Stimulated activated CD4-positive, alpha-beta T cell treated with anti-CD3 and anti-CD28 coated beads, Interleukin-15, amount 100 ng/mL, for 24 hours (primary cell): Measurements from ENCODE around the gene ARFRP1.
A peak's percentile ranks its signal among the peaks of the same experiment; 100 is the strongest.

Experiments used
- DNase-seq: peaks from one replicate; pipeline ENCODE4 v3.0.0-alpha.2; 2020

The ARFRP1 gene

DNA sequence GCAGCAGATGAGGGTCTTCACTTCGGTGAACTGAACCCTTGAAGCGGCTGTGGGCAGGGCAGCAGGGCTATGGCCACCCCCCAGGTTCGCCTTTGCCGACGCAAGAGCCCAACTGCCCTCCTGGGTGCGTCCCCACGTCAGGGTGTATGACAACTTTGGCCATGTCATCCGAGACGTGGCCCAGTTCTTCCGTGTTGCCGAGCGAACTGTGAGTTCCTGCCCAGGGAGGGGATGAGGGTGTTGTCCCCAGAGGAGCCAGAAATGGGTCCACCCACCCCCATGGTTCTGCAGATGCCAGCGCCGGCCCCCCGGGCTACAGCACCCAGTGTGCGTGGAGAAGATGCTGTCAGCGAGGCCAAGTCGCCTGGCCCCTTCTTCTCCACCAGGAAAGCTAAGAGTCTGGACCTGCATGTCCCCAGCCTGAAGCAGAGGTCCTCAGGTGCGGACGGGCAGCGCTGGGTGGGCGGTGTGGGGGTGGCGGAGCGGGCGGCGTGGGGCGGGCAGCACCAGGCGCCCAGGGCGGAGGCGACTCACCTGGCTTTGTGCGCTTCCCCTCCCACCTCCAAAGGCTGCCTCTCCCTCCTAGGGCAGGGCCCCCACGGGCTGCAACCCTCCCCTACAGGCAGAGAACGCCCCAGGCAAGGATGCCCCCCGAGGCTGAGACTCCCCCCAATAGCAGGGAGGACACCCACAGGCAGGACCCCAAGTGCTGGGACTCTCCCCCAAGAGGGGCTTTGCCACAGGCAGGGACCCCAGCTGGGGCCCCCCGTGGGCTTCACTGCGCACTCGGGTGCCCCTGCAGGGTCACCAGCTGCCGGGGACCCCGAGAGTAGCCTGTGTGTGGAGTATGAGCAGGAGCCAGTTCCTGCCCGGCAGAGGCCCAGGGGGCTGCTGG is 17.5 kb downstream of the ARFRP1 start:
- DNase-seq: no peak

DNA sequence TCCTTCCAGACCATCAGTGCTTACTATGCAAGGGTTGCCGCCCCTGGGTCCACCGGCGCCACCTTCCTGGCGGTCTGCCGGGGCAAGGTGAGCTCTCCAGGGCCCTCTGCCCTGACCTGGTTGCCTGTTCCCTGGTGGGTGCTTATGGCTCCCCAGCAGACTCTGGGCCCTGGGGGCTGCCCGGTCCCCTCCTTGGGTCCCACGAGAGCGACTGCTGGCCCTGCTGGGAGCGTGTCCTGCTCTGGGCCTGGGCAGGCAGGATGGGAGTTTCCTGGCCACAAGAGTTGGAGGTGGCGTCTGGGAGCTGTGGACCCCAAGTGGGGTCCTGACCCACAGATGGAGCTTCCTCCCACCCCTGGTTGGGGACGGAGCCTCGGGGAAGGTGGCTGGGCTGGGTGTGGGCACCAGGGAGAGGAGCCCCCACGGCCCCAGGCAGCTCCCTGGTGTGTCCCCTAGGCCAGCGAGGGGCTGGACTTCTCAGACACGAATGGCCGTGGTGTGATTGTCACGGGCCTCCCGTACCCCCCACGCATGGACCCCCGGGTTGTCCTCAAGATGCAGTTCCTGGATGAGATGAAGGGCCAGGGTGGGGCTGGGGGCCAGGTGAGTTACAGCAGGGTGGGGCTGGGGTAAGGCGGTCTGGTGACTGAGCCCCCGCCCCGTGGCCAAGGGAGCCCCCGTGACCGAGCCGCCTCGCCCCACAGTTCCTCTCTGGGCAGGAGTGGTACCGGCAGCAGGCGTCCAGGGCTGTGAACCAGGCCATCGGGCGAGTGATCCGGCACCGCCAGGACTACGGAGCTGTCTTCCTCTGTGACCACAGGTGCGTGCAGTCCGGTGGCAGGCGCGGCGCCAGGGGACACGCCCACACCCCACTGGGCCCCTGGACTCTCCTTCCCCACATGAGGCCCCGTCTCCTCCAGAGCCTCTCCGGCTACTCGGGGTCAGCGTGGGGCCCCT is 18.5 kb downstream of the ARFRP1 start:
- no peak for DNase-seq

DNA sequence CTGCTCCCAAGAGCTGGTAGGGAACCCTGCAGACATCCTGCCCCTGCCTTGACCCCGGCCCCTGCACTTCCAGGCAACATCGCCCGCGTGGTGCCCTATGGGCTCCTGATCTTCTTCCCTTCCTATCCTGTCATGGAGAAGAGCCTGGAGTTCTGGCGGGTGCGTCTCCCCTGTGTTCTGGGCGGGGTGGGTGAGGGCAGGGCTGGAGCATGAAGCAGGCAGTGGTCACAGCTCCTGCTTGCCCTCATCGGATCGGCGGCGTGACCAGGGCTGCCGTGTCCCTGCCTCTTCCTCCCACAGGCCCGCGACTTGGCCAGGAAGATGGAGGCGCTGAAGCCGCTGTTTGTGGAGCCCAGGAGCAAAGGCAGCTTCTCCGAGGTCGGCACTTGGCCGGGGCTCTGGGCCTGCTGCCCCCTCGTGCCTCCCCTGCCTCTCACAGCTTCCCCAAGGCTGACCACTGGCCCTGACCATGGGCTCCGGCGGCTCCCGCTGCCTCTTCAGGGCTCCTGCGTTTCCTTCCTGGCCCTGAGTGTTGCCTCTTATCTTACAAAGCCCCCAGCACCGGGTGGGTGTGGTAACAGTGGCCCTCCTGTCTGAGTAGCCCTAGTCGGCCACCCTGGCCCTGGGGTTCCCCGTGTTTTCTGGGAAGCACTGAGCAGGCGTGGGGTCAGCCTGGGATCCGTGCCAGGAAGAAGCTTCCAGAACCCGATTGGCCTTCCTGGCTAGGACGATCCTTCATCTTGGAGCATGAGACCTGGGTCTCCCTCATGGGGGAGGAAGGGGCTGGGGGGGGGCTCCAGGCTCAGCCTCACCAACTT is 19.3 kb downstream of the ARFRP1 start:
- no peak for DNase-seq

DNA sequence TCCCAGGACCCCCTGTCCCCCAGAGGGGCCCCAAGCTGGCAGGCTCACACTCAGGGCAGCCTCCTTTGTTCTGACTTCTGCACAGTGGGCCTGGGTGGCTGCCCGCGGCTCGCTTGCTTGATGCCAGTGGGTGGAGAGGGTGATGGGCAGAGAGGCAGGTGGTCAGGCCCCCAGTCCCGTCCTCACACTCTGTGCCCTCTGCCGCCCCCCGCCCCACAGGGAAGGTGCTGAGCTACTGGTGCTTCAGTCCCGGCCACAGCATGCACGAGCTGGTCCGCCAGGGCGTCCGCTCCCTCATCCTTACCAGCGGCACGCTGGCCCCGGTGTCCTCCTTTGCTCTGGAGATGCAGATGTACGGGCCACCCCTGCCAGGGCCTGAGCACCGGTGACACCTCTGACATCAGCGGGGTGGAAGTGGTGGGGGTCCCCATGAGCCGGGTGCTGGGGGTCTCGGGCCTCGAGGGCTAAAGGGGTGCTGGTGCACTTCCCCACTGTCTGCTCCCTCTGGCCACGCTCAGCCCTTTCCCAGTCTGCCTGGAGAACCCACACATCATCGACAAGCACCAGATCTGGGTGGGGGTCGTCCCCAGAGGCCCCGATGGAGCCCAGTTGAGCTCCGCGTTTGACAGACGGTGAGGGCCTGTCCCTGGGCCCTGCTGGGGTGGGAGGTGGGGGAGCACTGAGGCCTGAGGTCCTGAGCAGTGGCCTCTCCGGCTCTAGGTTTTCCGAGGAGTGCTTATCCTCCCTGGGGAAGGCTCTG is 20.2 kb downstream of the ARFRP1 start:
- DNase-seq: no peak

DNA sequence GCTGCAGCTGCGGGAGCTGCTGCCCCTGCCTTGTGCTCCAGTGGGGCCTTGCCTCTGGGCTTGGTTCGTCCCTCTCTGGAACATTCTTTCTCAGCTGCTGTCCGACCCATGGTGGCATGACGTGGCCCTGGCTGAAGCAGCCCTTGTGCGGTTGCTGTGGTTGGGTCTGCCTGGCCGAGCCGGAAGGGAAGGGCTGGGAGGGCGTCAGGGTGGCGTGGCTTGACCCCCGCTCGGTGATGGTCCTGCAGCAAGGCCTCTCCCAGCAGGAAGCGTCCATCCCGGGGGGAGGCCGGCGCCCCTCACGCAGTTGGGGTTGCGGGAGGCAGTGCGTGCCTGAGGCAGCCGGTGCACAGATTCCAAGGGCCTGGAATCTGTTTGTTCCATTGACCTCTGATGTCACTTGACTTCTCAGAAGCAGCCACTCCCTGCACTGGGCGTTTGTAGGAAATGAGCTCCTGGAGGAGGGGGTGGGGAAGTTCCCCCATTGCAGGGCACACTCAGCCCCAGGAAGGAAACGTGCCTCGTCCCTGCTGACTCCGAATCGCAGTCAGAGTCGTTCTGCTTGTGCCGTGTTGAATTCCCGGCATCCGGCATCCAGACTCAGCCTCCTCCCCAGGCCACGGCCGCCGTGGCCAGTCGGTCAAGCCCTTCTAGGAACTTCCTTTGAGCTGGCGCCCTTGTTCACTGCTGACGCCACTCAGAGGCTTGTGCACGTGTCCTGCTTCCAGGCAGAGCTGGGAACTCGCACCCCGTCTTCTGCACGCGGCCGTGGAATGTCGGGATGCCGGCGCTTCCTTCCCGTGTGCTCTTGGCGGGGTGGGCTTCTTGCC is 21.1 kb downstream of the ARFRP1 start:
- DNase-seq: peak; percentile 73

DNA sequence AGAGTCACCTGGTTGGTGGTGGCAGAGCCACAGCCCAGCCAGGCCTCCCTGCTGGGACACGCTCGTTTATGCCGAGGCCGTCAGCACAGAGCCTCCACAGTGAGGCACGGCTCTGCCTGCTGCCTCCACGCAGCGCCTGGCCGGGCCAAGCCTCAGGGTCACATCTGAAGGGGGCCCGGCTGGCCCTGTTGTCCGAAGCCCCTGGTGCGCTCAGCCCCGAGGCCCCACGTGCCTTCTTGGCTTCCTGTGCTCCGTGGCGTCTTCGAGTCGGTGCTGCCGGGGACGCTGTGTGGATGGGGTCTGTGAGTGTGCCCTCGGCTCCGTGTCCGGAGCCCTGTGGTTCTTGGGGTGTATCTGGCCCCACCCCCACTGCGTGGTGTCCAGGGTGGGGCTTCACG is 21.7 kb downstream of the ARFRP1 start:
- no peak for DNase-seq

DNA sequence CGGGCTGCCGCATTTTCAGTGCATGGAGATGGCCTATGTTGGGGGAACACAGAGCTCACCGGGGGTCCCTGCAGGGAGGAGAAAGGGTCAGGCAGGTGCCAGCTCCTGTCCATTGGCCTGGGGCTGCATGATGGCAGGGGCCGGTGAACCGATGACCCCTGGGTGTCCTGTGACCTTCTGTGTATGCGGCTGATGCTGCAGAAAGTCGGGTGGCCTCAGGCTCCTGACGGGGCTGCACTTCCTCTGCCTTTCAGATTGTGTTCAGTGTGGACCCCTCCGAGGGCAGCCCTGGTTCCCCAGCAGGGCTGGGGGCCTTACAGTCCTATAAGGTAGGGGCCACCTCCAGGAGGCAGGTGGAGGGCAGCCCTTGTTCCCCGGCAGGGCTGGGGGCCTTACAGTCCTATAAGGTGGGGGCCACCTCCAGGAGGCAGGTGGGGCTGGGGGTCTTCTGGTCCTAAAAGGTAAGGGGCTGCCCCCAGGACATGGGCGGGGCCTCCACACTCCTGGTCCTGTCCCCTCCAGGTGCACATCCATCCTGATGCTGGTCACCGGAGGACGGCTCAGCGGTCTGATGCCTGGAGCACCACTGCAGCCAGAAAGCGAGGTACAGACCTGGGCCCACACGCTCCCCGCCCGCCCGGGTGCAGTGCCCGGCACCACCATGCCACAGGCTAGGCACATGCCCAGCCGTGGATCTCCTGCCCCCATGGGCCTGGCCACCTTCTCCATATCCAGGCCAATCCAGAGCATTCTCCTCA is 22.3 kb downstream of the ARFRP1 start:
- no peak for DNase-seq

DNA sequence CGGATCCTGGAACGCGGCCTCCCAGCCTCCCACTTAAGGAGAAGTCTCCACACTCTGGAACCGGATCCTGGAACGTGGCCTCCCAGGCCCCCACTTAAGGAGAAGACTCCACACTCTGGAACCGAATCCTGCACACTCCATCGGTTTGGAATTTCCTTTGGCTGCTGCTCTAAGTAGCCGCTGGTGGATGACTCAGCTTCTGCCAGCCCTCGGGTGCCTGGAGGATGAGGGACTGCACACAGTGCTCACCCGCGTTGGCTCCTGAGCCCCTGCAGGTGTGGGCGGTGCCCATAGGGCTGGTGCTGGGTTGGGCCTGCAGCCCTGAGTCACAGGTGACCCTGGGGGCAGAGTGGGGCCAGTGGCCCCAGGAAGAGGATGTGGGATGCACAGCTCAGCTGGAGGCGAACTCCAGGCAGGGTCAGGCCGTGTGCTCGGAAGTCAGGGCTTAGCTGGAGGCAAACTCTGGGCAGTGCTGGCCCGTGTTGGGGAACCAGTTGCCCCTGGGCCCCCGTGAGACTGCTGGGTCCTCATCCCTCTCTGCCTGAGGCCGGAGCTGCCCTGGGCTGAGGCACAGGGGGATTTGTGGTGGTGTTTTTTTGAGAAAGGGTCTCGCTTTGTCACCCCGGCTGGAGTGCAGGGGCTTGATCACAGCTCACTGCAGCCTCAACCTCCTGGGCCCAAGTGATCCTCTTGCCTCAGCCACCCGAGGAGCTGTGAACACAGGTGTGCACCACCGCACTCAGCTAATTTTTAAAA is 25.2 kb downstream of the ARFRP1 start:
- no peak for DNase-seq

DNA sequence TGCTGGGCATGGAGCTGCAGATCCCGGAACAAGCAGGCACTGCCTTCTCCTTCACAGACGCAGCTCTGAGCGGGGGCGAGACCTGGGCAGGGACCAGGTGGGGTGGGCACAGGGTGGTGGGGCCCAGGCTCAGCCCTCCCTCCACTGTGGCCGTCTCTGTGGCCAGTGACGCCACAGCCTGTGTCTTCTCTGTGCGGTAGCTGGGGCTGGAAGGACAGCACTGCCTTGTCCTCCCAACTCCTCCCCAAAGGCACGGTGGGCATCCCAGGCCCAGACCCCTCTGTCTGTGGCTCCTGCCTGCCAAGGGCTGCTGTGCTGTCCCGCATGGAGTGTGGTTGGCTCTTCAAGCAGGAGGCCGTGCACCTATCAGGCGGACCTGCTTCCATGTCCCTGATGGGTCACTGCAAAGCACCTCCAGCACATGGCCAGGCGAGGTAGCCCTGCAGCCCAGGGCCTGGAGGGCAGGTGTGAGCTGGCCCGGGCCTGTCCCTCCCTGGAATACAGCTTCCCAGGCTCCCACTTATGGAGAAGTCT is 26.1 kb downstream of the ARFRP1 start:
- DNase-seq: no peak

DNA sequence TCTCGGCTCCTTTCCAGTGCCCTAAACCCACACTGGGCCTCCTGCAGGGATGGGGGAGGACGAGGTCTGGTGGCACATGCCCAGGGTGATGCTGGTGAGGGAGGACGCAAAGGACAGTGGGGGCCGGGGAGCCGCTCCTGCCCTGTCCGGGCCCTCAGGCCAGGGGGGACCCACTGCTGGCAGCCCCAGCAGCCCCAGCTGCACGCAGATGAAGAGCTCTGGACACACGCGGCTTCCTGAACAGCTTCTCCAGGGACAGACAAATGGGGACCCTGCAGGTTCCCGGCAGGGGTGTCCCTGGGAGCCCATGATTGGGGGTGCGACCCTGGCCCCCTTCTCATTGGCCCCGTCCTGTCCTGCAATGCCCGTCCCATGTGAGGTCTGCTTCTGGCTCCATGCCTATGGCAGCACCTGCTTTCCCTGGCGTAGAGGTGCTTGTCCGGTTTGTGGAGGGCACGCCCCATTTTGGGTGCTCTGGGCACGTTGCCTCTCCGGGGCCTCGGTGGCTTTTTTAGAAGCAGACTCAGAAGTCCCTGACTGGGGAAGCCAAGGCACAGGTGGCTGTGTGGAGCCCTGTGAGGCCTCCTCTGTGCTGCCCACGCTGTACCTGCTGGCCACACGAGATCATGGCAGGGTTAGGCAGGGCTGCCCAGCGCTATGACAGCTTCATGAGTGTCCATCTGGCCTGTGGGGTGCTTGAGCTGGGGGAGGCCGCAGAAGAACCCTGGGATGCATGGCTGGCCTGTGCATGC is 26.7 kb downstream of the ARFRP1 start:
- no peak for DNase-seq

DNA sequence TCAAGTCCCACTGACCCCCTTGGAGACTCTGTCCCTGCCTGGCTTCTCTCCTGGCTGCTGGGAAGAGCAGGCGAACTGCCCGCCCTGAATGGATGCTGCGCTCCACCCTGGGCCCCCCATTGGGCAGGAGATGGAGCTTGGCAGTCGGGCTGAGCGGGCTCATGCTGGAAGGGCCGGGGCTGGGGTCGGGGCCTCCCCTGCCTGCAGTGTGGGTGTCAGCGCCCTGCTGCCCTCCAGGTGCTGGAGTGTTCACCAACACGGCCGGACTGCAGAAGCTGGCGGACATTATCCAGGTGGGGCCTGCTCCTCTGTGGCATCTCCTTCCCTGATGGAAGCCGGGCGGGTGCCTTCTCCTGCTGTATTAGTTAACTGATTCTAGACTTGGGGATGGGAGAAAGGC is 27.3 kb downstream of the ARFRP1 start:
- DNase-seq: no peak

DNA sequence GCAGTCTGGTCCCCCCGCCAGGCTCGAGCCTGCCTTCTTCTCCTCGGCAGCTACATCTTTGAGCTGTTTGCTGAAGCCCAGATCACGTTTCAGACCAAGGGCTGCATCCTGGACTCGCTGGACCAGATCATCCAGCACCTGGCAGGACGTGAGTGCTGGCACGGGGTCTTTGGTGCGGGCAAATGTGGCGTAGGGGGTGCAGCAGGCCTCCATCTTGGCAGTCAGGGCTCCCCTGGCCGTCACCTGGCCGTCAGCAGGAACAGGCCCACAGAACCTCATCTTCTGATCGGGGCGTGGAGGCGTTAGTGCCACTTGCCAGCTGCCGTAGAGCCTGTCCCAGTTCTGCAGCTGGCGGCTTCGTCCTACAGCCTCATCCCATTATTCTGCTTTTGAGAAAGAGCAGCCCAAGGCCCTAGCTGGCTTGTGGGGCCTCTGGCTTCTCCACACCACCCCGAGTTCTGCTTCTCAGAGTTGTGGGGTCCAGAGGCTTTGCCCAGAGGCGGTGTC is 27.9 kb downstream of the ARFRP1 start:
- no peak for DNase-seq

DNA sequence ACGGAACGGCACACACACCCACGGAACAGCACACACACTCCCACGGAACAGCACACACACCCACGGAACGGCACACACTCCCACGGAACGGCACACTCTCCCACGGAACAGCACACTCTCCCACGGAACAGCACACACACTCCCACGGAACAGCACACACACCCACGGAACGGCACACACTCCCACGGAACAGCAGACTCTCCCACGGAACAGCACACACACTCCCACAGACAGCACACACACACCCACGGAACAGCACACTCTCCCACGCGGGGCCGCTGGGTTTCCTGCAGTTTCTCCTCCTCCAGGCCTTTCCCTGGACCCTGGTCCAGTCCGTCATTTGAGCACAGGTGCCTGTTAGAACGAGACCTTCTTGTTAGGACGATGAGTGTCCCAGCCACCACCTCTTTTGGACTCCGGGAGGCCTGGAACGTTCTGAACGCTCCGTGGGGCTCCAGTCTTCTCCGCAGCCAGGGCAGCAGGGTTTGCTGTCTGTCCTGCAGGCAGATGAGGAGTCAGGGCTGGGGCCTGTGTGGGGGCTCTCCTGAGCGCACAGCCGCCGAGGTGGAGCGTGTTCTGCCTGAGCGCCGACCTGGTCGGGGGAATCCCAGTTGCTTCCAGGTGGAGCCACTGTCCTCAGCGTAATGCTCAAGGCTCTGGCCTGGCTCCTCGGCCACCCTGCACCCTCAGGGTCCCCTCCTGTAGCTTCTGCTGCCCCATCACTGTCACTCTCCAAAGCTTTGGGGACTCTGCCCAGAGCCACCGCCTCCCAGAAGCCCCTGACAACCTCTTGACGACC is 28.9 kb downstream of the ARFRP1 start:
- DNase-seq: no peak

DNA sequence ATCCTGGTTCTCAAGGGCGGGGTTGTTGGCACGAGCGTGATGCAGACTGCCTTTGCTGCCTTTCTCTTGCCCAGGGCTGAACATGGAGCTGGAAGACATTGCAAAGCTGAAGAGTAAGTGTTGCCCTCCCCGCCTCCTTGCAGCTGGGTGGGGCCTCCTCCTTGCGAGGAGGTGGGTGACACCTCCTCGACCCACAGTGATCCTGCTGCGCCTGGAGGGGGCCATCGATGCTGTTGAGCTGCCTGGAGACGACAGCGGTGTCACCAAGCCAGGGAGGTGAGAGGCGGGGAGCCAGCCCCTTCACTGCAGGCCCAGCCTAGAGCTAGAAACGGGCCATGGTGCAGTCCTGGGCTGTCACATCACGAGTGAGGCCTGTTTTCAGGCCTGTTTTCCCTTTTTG is 29.7 kb downstream of the ARFRP1 start:
- no peak for DNase-seq

DNA sequence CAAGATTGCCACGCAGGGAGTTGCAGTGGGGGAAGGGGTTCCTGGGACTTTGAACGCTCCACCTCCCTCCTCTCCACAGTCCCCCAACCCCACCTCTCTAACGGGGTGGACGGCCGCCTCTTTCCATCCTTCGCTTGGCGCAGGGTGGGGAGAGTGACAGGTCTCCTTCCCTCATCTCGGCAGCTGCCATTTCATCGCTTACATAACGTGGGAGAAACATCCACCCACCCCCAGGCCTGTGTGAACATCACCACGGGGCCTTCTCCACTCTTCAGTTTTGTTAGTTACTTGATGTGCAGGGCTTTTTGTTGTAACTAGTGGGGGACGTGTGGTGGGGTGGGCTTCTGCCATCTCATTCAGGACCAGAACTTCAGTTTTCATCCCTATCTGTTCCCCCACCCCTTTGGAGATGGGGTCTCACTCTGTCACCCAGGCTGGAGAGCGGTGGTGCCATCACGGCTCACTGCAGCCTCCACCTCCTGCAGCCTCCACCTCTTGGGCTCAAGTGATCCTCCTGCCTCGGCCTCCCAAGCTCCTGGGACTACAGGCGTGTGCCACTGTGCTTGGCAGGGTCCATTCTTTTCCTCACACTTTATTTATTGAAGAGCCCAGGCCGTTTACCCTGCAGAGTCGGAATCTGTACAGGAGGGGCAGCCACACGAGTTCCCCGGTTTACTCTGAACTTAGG is 32.0 kb downstream of the ARFRP1 start:
- DNase-seq: no peak

DNA sequence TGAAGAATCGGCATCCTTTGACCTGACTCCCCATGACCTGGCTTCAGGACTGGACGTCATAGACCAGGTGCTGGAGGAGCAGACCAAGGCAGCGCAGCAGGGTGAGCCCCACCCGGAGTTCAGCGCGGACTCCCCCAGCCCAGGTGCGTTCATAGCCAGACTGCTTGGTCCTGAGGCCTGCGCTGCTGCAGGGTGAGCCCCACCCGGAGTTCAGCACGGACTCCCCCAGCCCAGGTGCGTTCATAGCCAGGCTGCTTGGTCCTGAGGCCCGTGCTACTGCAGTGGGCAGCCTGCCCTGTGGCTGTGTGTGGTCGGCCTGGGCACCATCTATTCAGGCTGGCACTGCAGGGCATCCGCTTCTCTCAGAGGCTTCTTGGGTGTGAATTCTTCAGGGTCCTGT is 33.8 kb downstream of the ARFRP1 start:
- DNase-seq: no peak

DNA sequence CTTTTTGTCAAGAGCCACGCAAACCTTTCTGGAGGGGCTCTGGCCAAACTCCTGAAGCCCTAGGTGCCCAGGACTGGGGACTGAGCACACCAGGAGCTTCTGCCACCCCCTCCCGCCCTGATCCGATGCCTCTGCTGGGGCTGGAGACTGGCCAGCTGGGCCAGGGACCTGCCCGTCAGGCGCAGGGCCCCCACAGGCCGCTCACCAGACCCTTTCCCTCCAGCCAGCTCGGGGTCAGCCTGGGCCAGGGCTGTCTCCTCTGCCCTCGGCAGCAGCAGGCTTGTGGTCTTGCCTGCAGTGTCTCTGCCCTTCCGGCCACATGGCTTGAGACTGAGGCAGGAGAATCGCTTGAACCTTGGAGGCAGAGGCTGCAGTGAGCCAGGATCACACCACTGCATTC is 35.1 kb downstream of the ARFRP1 start:
- DNase-seq: no peak
